ENCODE measurements around the gene B4GALT2.

Gene B4GALT2

DNA sequence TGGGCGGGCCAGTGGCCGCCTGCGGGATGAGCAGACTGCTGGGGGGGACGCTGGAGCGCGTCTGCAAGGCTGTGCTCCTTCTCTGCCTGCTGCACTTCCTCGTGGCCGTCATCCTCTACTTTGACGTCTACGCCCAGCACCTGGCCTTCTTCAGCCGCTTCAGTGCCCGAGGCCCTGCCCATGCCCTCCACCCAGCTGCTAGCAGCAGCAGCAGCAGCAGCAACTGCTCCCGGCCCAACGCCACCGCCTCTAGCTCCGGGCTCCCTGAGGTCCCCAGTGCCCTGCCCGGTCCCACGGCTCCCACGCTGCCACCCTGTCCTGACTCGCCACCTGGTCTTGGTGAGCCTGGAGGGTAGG lies 2.1 kb downstream of the B4GALT2 start:
- Histone ChIP-seq H3K4me3 (no peak overlapping the region), H3K27ac (peak overlapping the region in 8 of 21 experiments; percentile 4 to 89 (median 85))

GRCh38 chr1:43981636-43982035 lies 2.6 kb downstream of the B4GALT2 start:
- Histone ChIP-seq H3K4me3 (no peak overlapping the region), H3K27ac (no peak overlapping the region)

DNA sequence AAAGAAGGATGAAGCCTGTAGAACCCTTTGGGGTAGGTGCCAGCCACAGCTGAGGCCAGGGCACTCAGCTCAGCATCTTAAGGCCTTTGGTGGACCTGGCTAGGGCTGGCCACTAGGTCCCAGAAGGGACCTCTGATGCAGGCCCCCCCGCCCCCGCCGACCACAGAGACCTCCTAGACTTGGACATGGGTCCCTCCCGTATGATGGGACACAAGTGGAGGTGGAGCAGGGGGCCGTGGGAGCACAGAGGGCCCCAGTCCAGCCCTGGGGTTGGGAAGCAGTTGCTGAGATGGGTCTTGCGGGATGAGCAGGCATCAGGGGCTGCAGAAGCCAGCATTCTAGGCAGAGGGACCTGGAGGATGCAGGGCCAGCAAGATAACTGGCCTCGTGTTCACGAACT lies 3.2 kb downstream of the B4GALT2 start:
- H3K27ac ChIP-seq = no peak overlapping the region

DNA sequence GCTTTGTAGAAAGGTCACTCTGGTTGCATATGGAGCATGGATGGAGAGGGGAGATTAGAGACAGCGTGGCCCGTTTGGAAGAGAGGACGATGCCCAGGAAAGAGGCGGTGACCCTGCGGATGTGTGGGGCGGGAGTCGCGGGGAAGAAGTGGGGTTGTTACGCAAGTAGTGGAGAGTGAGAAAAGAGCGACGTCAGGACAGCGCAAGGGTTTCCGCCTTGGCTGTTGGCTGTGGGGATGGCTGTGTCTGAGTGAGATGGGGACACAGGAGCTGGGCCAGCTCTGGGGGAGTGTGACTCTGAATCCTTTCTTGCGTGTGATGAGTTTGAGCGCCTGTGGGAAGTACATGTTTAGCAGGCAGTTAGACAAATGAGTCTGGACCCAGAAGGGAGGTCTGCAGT lies 3.8 kb downstream of the B4GALT2 start:
- Histone ChIP-seq H3K27ac (no peak overlapping the region), H3K4me3 (no peak overlapping the region)

More for the DNA sequence above, 3.2 kb downstream of the B4GALT2 start:
- H3K4me3 ChIP-seq = no peak overlapping the region

- Histone ChIP-seq H3K27ac (no peak overlapping the region), H3K4me3 (no peak overlapping the region)
Observed at GRCh38 chr1:43983253-43983899, 4.4 kb downstream of the B4GALT2 start.

DNA sequence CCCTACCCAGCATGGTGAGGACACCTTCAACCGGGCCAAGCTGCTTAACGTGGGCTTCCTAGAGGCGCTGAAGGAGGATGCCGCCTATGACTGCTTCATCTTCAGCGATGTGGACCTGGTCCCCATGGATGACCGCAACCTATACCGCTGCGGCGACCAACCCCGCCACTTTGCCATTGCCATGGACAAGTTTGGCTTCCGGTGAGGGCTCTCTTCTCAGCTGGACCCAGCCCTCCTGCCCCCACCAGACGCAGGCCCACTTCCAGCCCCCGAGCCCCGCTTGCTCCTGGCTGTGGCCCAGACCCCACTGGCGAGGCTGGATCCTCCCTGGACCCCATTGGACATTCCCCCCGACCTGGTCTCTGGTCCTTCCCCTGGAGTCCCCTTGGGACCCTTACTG lies 5.8 kb downstream of the B4GALT2 start:
- Histone ChIP-seq H3K27ac (no peak overlapping the region), H3K4me3 (no peak overlapping the region)

GRCh38 chr1:43985984-43986595 lies 7.1 kb downstream of the B4GALT2 start:
- no peak overlapping the region for H3K4me3 ChIP-seq

GRCh38 chr1:43986712-43987111 lies 7.7 kb downstream of the B4GALT2 start:
- no peak overlapping the region for H3K27ac ChIP-seq
- H3K4me3 ChIP-seq = no peak overlapping the region

More at GRCh38 chr1:43985984-43986595, 7.1 kb downstream of the B4GALT2 start:
- H3K27ac ChIP-seq = no peak overlapping the region

GRCh38 chr1:43987159-43987902 lies 8.3 kb downstream of the B4GALT2 start:
- no peak overlapping the region for H3K4me3 ChIP-seq
- no peak overlapping the region for H3K27ac ChIP-seq

- Histone ChIP-seq H3K4me3 (peak overlapping the region; percentile 37 to 75 (median 66)), H3K27ac (peak overlapping the region in 19 of 21 experiments; percentile 34 to 86 (median 72))
Observed at GRCh38 chr1:43990271-43991199, 11.5 kb downstream of the B4GALT2 start.

- H3K4me3 ChIP-seq = peak overlapping the region; percentile 37 to 75 (median 66)
- peak overlapping the region in 19 of 21 experiments; percentile 34 to 86 (median 72) for H3K27ac ChIP-seq
Observed at GRCh38 chr1:43991200-43991475, 12.1 kb downstream of the B4GALT2 start.

DNA sequence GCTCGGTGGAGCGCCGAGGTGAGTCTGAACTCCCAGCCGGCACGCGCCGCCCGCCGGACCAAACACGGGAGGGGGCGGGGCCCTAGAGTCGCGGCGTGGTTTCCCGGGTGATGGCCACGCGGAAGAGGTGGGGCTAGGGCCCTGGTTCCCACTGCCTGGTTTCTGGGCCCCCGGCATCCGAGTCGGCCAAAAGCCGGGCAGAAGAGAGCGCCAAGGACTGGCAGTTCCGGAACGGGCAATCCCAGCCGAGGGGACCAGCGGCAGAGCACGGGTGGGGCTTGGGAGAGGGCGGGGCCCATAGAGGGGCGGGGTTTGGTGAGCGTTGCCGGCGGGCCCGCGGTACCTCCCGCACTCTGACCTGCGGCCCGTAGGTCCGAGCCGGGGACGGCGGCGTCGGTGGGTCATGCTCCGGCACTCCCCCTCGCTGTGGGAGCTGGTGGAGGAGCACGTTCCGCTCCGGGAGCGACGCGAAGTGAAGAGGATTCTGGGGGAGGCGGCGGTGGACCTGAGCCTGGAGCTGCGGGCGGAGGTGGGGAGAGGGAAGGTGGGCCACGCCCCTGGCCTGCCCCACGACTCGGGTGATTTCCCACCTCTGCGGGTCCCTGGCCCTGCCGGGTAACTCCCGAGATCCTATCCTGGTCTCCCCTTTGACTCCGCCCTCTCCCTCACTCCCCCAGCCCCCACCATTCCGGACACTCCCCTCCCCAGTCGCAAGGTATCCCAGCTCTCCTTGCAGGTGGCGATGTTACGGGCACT lies 12.6 kb downstream of the B4GALT2 start, which contains the start of gene CCDC24:
CCDC24 (plus strand) TSS at position 124 of the 756 bp plus-strand sequence; CDS start at position 404, 280 bp downstream.
- H3K4me3 ChIP-seq = peak within 1 kb of the TSS; percentile 37 to 75 (median 66)
- peak within 1 kb of the TSS in 19 of 21 experiments; percentile 34 to 86 (median 72) for H3K27ac ChIP-seq

DNA sequence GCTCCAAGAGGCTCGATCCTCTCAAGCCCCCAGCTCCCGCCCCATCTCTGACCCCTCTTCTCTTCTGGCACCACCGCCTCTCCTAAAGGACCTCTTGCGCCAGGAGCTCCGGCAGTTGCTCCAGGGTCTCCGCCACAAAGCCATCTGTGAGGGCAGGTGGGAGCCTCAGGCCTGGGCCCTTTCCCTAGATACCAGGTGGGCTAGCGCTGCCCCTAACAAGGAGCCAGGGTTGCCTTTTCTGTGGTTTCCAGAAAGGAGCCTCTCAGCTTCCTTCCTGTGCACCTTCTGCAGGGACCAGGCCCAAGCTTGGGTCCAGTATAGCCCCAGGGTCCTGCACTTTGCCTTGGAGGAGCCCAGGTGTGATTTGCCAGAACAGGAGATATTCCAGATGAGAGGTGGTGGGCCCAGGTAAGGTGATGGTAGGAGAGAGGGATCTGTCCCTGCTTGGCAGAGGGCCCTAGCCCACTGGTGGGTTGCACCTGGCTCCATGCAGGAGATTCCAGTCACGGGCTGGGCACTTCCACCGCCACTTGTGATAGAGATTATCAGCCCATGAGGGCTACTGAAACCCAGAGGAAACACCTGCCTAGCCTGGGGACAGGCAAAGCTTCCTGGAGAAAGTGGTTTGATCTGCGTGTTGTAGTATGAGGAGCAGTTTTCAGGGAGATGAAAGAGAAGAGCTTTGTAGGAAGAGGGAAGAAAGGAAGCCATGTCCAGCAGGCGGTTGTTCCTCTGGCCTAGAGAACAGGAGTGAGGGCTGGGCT lies 13.4 kb downstream of the B4GALT2 start:
- Histone ChIP-seq H3K27ac (peak overlapping the region in 13 of 21 experiments; percentile 46 to 86 (median 76)), H3K4me3 (peak overlapping the region; percentile 37 to 75 (median 66))

DNA sequence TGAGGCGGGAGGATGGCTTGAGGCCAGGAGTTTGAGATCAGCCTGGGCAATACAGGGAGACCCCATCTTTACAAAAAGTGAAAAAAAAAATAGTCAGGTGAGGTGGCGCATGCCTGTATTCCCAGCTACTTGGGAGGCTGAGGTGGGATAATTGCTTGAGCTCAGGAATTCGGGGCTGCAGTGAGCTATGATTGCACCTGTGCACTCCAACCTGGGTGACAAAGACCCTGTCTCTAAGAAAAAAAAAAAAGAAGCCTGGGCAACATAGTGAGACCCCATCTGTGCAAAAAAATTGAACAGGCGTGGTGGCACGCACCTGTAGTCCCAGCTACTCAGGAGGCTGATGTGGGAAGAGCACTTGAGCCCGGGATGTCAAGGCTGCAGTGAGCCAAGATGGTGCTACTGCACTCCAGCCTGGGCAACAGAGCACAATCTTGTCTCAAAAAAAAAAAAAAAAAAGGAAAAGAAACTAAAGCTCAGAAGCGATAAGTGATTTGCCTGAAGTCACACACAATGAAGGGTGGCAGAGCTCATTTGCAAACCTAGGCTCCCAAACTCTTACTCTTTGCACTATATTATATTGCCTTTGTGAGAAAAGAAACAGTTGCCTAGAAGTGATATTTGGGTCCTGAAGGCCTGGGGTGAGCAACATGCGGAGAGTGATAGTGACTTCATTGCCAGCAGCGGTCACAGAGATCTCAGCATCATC lies 14.3 kb downstream of the B4GALT2 start:
- no peak overlapping the region for H3K4me3 ChIP-seq
- no peak overlapping the region for H3K27ac ChIP-seq

DNA sequence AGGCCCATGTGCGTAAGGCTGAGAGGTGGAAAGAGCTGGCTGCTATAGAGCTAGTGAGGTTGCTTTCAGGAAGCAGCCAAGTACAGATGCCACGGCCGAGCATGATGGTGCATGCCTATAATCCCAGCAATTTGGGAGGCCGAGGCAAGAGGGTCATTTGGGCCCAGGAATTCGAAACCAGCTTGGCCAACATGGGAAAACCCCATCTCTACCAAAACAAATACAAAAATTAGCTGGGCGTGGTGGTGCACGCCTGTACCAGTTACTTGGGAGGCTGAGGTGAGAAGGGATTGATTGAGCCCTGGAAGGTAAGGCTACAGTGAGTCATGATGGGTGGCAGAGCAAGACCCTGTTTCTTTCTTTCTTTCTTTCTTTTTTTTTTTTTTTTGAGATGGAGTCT lies 15.1 kb downstream of the B4GALT2 start:
- Histone ChIP-seq H3K27ac (no peak overlapping the region), H3K4me3 (no peak overlapping the region)

DNA sequence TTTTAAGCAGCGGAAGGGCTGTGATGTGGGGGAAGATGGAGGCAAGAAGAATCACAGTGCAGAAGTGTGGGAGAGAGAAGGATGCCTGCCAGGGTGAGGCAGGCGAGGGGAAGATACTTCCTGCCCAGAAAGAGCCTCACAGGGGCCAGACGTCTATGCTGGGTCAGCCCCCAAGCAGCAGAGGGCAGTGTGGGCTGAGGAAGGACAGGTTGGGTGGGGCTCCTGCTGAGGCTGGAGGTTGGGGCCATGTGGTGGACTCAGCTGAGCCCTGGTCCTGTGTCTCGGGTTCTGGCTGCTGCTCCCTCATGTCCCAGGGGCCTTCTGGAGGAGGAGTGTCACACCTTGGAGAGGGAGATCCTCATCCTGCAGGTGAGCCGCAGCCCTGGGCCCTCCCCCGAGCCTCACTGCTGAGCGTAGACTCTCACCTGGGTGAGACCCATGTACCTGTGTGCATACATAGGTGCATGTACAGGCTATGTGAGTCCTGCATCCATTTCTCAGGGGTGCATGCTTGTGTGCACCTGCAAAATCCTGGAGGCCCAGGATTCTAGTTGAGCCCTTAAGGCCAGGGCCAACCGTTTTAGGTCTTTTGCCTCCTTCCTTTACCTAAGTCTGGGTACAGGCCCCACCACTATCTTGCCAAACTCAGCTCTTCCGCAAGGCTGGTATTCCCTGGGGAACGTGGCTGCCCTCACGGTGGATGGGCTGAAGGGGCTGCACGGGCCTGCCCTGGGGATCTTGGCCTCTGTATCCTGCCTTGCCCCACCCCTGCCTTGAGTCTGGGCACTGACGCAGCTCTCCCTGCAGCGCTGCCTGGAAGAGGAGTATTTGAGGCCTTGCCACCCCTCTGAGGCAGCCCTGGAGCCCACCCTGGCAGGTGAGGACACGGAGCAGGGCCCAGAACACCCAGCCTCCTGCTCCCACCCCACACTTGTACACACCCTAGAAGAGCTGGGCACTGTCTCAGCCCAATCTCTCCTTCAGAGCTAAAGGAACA lies 16.1 kb downstream of the B4GALT2 start:
- Histone ChIP-seq H3K27ac (no peak overlapping the region), H3K4me3 (no peak overlapping the region)
